NCI-H2107 treated with DMSO at 0.1 percent for 48 hours (cell line): ENCODE measurements around the gene CAP1.
"Not testable (repeated sequence)": the region's sequence is repeated elsewhere in the genome, so short reads cannot be mapped to it uniquely, and the experiment has no call there.

ENCODE experiments used
- DNase-seq: peaks from one replicate; lab custom pipeline; 2025; ENCODE audit not compliant: unreplicated experiment; lab: John Stamatoyannopoulos, UW

Gene CAP1

GRCh38 chr1:40040511-40041465, at the start of gene CAP1:
TSS of gene CAP1 (plus strand) at chr1:40040729. CDS start at chr1:40059347, 18,618 bp downstream.
- peak; percentile 100 for DNase-seq

GRCh38 chr1:39992234-39992633, 48.3 kb upstream of the CAP1 start:
- no peak for DNase-seq

- no peak for DNase-seq
These were observed 47.6 kb upstream of the CAP1 start for GRCh38 chr1:39992888-39993287.

GRCh38 chr1:39995973-39996393, 44.5 kb upstream of the CAP1 start:
- DNase-seq: no peak

GRCh38 chr1:39996396-39997004, 44.0 kb upstream of the CAP1 start:
- DNase-seq: no peak

GRCh38 chr1:40001456-40001855, 39.1 kb upstream of the CAP1 start:
- DNase-seq: no peak

GRCh38 chr1:40003156-40004093, 37.1 kb upstream of the CAP1 start:
- no peak for DNase-seq

- DNase-seq: no peak
These were observed 35.7 kb upstream of the CAP1 start for GRCh38 chr1:40004857-40005256.

GRCh38 chr1:40007481-40008034, 33.0 kb upstream of the CAP1 start:
- not testable (repeated sequence) for DNase-seq

- DNase-seq: no peak
These were observed 29.3 kb upstream of the CAP1 start for GRCh38 chr1:40011198-40011597.

- DNase-seq: no peak
These were observed 26.2 kb upstream of the CAP1 start for GRCh38 chr1:40014253-40014706.

- DNase-seq: no peak
These were observed 25.5 kb upstream of the CAP1 start for GRCh38 chr1:40014812-40015594.

- no peak for DNase-seq
These were observed 22.5 kb upstream of the CAP1 start for GRCh38 chr1:40017951-40018575.

- DNase-seq: no peak
These were observed 20.0 kb upstream of the CAP1 start for GRCh38 chr1:40020447-40021085.

GRCh38 chr1:40023379-40023944, 17.1 kb upstream of the CAP1 start:
- no peak for DNase-seq

GRCh38 chr1:40024671-40025070, 15.9 kb upstream of the CAP1 start:
- no peak for DNase-seq

GRCh38 chr1:40027647-40028046, 12.9 kb upstream of the CAP1 start:
- no peak for DNase-seq

- DNase-seq: no peak
These were observed 10.9 kb upstream of the CAP1 start for GRCh38 chr1:40029608-40030007.
